Mucosa of rectum (tissue), 2 donors: ENCODE measurements around the gene EXOC6B.

Experiments used
- H3K27ac ChIP-seq, 2 donors: one replicate each; pipeline ENCODE4 v1.7.0; 2013; ENCODE audit warnings: inconsistent platforms in 2 of 2, low read depth in 2 of 2, low read length in 2 of 2
- H3K27me3 ChIP-seq, 2 donors: one replicate each; pipeline ENCODE4 v1.7.0; 2013; ENCODE audit warnings: low read length in 2 of 2; ENCODE audit not compliant: control insufficient read depth in 2 of 2, insufficient read depth in 2 of 2
- H3K36me3 ChIP-seq, 2 donors: one replicate each; pipeline ENCODE4 v1.7.0; 2013; ENCODE audit warnings: low read length in 2 of 2; ENCODE audit not compliant: control insufficient read depth in 2 of 2, insufficient read depth in 2 of 2
- H3K4me1 ChIP-seq, 2 donors: one replicate each; pipeline ENCODE4 v1.7.0; 2013; ENCODE audit warnings: low read length in 2 of 2, mild to moderate bottlenecking in 1 of 2; ENCODE audit not compliant: control insufficient read depth in 2 of 2, insufficient read depth in 2 of 2
- H3K4me3 ChIP-seq, 2 donors: one replicate each; pipeline ENCODE4 v1.7.0; 2013; ENCODE audit warnings: low read length in 2 of 2
- H3K9ac ChIP-seq, 2 donors: one replicate each; pipeline ENCODE4 v1.7.0; 2013; ENCODE audit warnings: low read length in 2 of 2, low read depth in 1 of 2, mild to moderate bottlenecking in 1 of 2
- H3K9me3 ChIP-seq, 2 donors: one replicate each; pipeline ENCODE4 v1.7.0; 2013; ENCODE audit warnings: low read length in 2 of 2; ENCODE audit not compliant: control insufficient read depth in 2 of 2
- donor health status: healthy.
- donor health status: Normal muscosa, but diverticular disease.

EXOC6B gene

GRCh38 chr2:72750466-72750865, 75.4 kb downstream of the EXOC6B start:
- no peaks in the 10 kb centered on the region for H3K9me3 ChIP-seq
- H3K4me3 ChIP-seq, result no peak overlapping the region
- no peaks in the 10 kb centered on the region for H3K36me3 ChIP-seq
- H3K9ac ChIP-seq, result no peak overlapping the region
- no peaks in the 10 kb centered on the region for H3K4me1 ChIP-seq
- no peak overlapping the region for H3K27ac ChIP-seq
- no peaks in the 10 kb centered on the region for H3K27me3 ChIP-seq

GRCh38 chr2:72747344-72747743, 78.5 kb downstream of the EXOC6B start:
- H3K36me3 ChIP-seq, result no peaks in the 10 kb centered on the region
- H3K9ac ChIP-seq, result no peak overlapping the region
- no peaks in the 10 kb centered on the region for H3K4me1 ChIP-seq
- H3K27ac ChIP-seq, result no peak overlapping the region
- no peak overlapping the region for H3K4me3 ChIP-seq
- H3K9me3 ChIP-seq, result no peaks in the 10 kb centered on the region
- H3K27me3 ChIP-seq, result no peaks in the 10 kb centered on the region

- H3K4me1 ChIP-seq, result no peaks in the 10 kb centered on the region
- no peak overlapping the region for H3K4me3 ChIP-seq
- H3K36me3 ChIP-seq, result no peaks in the 10 kb centered on the region
- no peak overlapping the region for H3K9ac ChIP-seq
- no peaks in the 10 kb centered on the region for H3K27me3 ChIP-seq
- H3K27ac ChIP-seq, result no peak overlapping the region
- no peaks in the 10 kb centered on the region for H3K9me3 ChIP-seq
Measured at GRCh38 chr2:72745679-72746368, 80.0 kb downstream of the EXOC6B start.

GRCh38 chr2:72744049-72744448, 81.8 kb downstream of the EXOC6B start:
- Histone ChIP-seq H3K27ac (no peak overlapping the region), H3K36me3 (no peaks in the 10 kb centered on the region), H3K4me1 (no peaks in the 10 kb centered on the region), H3K9me3 (no peaks in the 10 kb centered on the region), H3K27me3 (no peaks in the 10 kb centered on the region), H3K4me3 (no peak overlapping the region), H3K9ac (no peak overlapping the region)

GRCh38 chr2:72743481-72743880, 82.4 kb downstream of the EXOC6B start:
- Histone ChIP-seq H3K4me1 (no peaks in the 10 kb centered on the region), H3K9me3 (no peaks in the 10 kb centered on the region), H3K27ac (no peak overlapping the region), H3K9ac (no peak overlapping the region), H3K27me3 (no peaks in the 10 kb centered on the region), H3K36me3 (no peaks in the 10 kb centered on the region), H3K4me3 (no peak overlapping the region)

- H3K27me3 ChIP-seq, result no peaks in the 10 kb centered on the region
- H3K9me3 ChIP-seq, result no peaks in the 10 kb centered on the region
- H3K36me3 ChIP-seq, result no peaks in the 10 kb centered on the region
- H3K9ac ChIP-seq, result no peak overlapping the region
- no peak overlapping the region for H3K4me3 ChIP-seq
- no peak overlapping the region for H3K27ac ChIP-seq
- H3K4me1 ChIP-seq, result no peaks in the 10 kb centered on the region
Measured at GRCh38 chr2:72738096-72738495, 87.7 kb downstream of the EXOC6B start.

- H3K27me3 ChIP-seq, result no peaks in the 10 kb centered on the region
- no peaks in the 10 kb centered on the region for H3K4me1 ChIP-seq
- H3K27ac ChIP-seq, result no peak overlapping the region
- no peaks in the 10 kb centered on the region for H3K36me3 ChIP-seq
- no peaks in the 10 kb centered on the region for H3K9me3 ChIP-seq
- no peak overlapping the region for H3K9ac ChIP-seq
- H3K4me3 ChIP-seq, result no peak overlapping the region
Measured at GRCh38 chr2:72734432-72734831, 91.4 kb downstream of the EXOC6B start.

GRCh38 chr2:72731116-72731515, 94.7 kb downstream of the EXOC6B start:
- Histone ChIP-seq H3K4me3 (no peak overlapping the region), H3K27ac (no peak overlapping the region), H3K4me1 (no peaks in the 10 kb centered on the region), H3K27me3 (no peaks in the 10 kb centered on the region), H3K9me3 (no peaks in the 10 kb centered on the region), H3K9ac (no peak overlapping the region), H3K36me3 (no peaks in the 10 kb centered on the region)

GRCh38 chr2:72727356-72727755, 98.5 kb downstream of the EXOC6B start:
- Histone ChIP-seq H3K9ac (no peak overlapping the region), H3K36me3 (no peaks in the 10 kb centered on the region), H3K4me1 (peaks cover 0 to 9% of the 10 kb centered on the region in 2 donors), H3K9me3 (no peaks in the 10 kb centered on the region), H3K4me3 (no peak overlapping the region), H3K27me3 (no peaks in the 10 kb centered on the region), H3K27ac (no peak overlapping the region)

- no peak overlapping the region for H3K4me3 ChIP-seq
- H3K9ac ChIP-seq, result no peak overlapping the region
- no peak overlapping the region for H3K27ac ChIP-seq
- no peaks in the 10 kb centered on the region for H3K36me3 ChIP-seq
- peaks cover 0 to 9% of the 10 kb centered on the region in 2 donors for H3K4me1 ChIP-seq
- H3K27me3 ChIP-seq, result no peaks in the 10 kb centered on the region
- no peaks in the 10 kb centered on the region for H3K9me3 ChIP-seq
Measured at GRCh38 chr2:72723769-72724370, 102.0 kb downstream of the EXOC6B start.
